ENCODE data around the gene PRRC2B. TPM values are rescaled to one million over a fixed set of nuclear protein-coding genes. Genes with fewer than 3 reads are reported as not detected.

Gene PRRC2B
- total and polyA plus RNA-seq, 2 of the 13 experiments (the other 11 are each of a cell fraction or from before 2014, with no cell fraction given), result 20.8 to 37.4 TPM

DNA sequence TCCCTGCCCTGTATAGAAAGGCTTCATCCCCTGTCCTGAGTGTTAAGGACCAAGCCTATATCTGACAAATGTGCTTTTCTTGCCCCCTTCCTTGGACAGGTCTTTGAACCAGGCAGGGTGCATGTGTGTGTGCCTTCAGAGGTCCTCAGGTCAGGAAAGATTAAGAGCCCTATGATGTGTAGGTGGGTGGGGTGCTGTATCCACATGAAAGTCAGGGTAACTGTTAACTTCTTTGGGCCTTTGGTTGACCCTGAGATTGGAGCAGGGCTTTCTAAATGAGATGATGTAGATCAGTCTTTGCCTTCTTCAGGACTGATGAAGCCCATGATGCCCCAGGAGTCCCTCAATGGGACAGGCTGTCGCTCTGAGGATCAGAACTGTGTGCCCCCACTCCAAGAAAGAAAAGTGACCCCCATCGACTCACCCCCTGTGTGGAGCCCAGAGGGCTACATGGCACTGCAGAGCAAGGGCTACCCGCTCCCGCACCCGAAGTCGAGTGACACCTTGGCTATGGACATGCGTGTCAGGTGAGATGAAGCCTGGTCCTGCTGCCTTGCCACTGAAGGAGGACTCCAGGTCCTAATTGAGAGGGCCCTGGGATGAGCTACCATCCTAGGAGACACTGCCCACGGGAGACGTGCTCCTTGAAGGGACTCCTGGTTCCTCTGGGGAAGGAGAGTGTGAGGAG, 79.5 kb downstream of the PRRC2B start:
- H3K36me3 ChIP-seq (replicated peaks in 1 of 2; ENCODE audit: control insufficient read depth in 1 of 2, insufficient read depth in 2 of 2, low read length in 2 of 2), result peaks cover 53 to 90% of the 10 kb centered on the region in 2 experiments
- no peak overlapping the region for H3K4me2 ChIP-seq (ENCODE audit: low read depth, low read length)
- H2AFZ ChIP-seq (ENCODE audit: low read length), result no peak overlapping the region
- POLR2A ChIA-PET, result no interaction called here
- FAIRE-seq (peak; percentile 21), DNase-seq (ENCODE audit: low spot score) (peak; percentile 35), ATAC-seq (peak; percentile 20; the same call in 2 of the 3 replicates)
- intact Hi-C loops (cut with micrococcal nuclease; ENCODE audit: unreplicated experiment) (no loop called here), in situ Hi-C loops (cut with HindIII; ENCODE audit: extremely low pct_ligation_motif_present, low pct_unique_long_range_greater_than_20kb) (no loop called here)
- no peak overlapping the region for H3K4me3 ChIP-seq (replicated peaks in 1 of 3; ENCODE audit: insufficient read depth in 1 of 3, low read depth in 2 of 3, low read length in 3 of 3)
- H3K27ac ChIP-seq (ENCODE audit: extremely low read length, insufficient read depth, low read length), result no peak overlapping the region
- peaks cover 36% of the 10 kb centered on the region for H4K20me1 ChIP-seq (ENCODE audit: insufficient read depth, low read length)
- no peaks in the 10 kb centered on the region for H3K9me3 ChIP-seq (ENCODE audit: low read length)
- H3K4me1 ChIP-seq (ENCODE audit: insufficient read depth, low read length), result peaks cover 15% of the 10 kb centered on the region
- 100% methylated on average over 4 of the region's 9 CpGs for WGBS (ENCODE audit: low lambda C conversion rate)
- no peak overlapping the region for H3K9ac ChIP-seq (ENCODE audit: insufficient read depth, low read depth, low read length)
- no peaks in the 10 kb centered on the region for H3K79me2 ChIP-seq (ENCODE audit: insufficient read depth, low read length)
- CTCF ChIA-PET (ENCODE audit: low intra/inter-chr PET ratio, low total read pairs), result no interaction called here
- no TSS peak for BruUV-seq (replicated peaks)
- TF ChIP-seq TFDP1 (CRISPR knock-in tag; IDR thresholded peaks at IDR 0.05; ENCODE audit: borderline replicate concordance) (no peak), NR2F6 (IDR thresholded peaks at IDR 0.05) (peak; percentile 26; the same call in 1 of the 2 replicates), NR2F6 (CRISPR knock-in tag; IDR thresholded peaks at IDR 0.05) (no peak)
- no peaks in the 10 kb centered on the region for H3K27me3 ChIP-seq (ENCODE audit: control insufficient read depth in 1 of 2, insufficient read depth in 2 of 2, low read length in 2 of 2)

DNA sequence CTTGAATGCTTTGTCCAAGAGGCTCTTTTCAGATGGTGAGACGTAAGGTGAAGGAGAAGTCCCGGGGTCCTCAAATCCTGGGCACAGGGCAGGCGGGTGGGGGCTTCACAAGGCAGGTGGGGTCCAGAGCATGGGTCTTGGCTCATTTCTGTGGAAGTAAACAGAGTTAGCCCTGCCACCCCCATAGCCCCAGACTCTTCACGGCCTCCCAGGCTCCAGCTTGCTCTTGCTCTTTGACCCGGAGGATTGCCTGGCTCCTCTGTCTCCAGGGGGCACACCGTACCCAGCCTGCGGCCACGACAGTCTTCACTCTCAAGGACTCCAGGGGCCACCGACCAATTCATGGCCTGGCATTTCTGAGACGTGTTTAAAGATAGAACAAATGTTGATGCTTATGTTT, 80.0 kb downstream of the PRRC2B start:
- BruUV-seq (replicated peaks), result no TSS peak
- H3K9me3 ChIP-seq (ENCODE audit: low read length), result no peaks in the 10 kb centered on the region
- peaks cover 56 to 91% of the 10 kb centered on the region in 2 experiments for H3K36me3 ChIP-seq (replicated peaks in 1 of 2; ENCODE audit: control insufficient read depth in 1 of 2, insufficient read depth in 2 of 2, low read length in 2 of 2)
- no peaks in the 10 kb centered on the region for H3K27me3 ChIP-seq (ENCODE audit: control insufficient read depth in 1 of 2, insufficient read depth in 2 of 2, low read length in 2 of 2)
- no peak overlapping the region for H3K4me2 ChIP-seq (ENCODE audit: low read depth, low read length)
- in situ Hi-C loops (cut with HindIII; ENCODE audit: extremely low pct_ligation_motif_present, low pct_unique_long_range_greater_than_20kb) (no loop called here), intact Hi-C loops (cut with micrococcal nuclease; ENCODE audit: unreplicated experiment) (no loop called here)
- H3K4me3 ChIP-seq (replicated peaks in 1 of 3; ENCODE audit: insufficient read depth in 1 of 3, low read depth in 2 of 3, low read length in 3 of 3), result no peak overlapping the region
- H3K79me2 ChIP-seq (ENCODE audit: insufficient read depth, low read length), result no peaks in the 10 kb centered on the region
- ATAC-seq (no peak), DNase-seq (ENCODE audit: low spot score) (no peak), FAIRE-seq (no peak)
- H3K9ac ChIP-seq (ENCODE audit: insufficient read depth, low read depth, low read length), result no peak overlapping the region
- 97% methylated on average over 9 of the region's 10 CpGs for WGBS (ENCODE audit: low lambda C conversion rate)
- no peak overlapping the region for H3K27ac ChIP-seq (ENCODE audit: extremely low read length, insufficient read depth, low read length)
- POLR2A ChIA-PET, result no interaction called here
- H2AFZ ChIP-seq (ENCODE audit: low read length), result no peak overlapping the region
- peaks cover 40% of the 10 kb centered on the region for H4K20me1 ChIP-seq (ENCODE audit: insufficient read depth, low read length)
- CTCF ChIA-PET (ENCODE audit: low intra/inter-chr PET ratio, low total read pairs), result no interaction called here
- peaks cover 15% of the 10 kb centered on the region for H3K4me1 ChIP-seq (ENCODE audit: insufficient read depth, low read length)
- TF ChIP-seq, protein P1, sequence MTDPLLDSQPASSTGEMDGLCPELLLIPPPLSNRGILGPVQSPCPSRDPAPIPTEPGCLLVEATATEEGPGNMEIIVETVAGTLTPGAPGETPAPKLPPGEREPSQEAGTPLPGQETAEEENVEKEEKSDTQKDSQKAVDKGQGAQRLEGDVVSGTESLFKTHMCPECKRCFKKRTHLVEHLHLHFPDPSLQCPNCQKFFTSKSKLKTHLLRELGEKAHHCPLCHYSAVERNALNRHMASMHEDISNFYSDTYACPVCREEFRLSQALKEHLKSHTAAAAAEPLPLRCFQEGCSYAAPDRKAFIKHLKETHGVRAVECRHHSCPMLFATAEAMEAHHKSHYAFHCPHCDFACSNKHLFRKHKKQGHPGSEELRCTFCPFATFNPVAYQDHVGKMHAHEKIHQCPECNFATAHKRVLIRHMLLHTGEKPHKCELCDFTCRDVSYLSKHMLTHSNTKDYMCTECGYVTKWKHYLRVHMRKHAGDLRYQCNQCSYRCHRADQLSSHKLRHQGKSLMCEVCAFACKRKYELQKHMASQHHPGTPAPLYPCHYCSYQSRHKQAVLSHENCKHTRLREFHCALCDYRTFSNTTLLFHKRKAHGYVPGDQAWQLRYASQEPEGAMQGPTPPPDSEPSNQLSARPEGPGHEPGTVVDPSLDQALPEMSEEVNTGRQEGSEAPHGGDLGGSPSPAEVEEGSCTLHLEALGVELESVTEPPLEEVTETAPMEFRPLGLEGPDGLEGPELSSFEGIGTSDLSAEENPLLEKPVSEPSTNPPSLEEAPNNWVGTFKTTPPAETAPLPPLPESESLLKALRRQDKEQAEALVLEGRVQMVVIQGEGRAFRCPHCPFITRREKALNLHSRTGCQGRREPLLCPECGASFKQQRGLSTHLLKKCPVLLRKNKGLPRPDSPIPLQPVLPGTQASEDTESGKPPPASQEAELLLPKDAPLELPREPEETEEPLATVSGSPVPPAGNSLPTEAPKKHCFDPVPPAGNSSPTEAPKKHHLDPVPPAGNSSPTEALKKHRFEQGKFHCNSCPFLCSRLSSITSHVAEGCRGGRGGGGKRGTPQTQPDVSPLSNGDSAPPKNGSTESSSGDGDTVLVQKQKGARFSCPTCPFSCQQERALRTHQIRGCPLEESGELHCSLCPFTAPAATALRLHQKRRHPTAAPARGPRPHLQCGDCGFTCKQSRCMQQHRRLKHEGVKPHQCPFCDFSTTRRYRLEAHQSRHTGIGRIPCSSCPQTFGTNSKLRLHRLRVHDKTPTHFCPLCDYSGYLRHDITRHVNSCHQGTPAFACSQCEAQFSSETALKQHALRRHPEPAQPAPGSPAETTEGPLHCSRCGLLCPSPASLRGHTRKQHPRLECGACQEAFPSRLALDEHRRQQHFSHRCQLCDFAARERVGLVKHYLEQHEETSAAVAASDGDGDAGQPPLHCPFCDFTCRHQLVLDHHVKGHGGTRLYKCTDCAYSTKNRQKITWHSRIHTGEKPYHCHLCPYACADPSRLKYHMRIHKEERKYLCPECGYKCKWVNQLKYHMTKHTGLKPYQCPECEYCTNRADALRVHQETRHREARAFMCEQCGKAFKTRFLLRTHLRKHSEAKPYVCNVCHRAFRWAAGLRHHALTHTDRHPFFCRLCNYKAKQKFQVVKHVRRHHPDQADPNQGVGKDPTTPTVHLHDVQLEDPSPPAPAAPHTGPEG (CRISPR knock-in tag; IDR thresholded peaks at IDR 0.05), result no peak
- no peak for TF ChIP-seq KLF15 (CRISPR knock-in tag; IDR thresholded peaks at IDR 0.05; ENCODE audit: borderline replicate concordance)
- no peak for TF ChIP-seq EP300 (IDR thresholded peaks at IDR 0.05; ENCODE audit: low read depth in 2 of 2, low read length in 2 of 2)
- no peak for TF ChIP-seq EP300 (CRISPR knock-in tag; IDR thresholded peaks at IDR 0.05; ENCODE audit: borderline replicate concordance)
- no peak for TF ChIP-seq SAP130 (CRISPR knock-in tag; IDR thresholded peaks at IDR 0.05; ENCODE audit: low read depth)
- TF ChIP-seq ZNF225 (CRISPR knock-in tag; IDR thresholded peaks at IDR 0.05), result no peak
- no peak for TF ChIP-seq ARNT2 (CRISPR knock-in tag; IDR thresholded peaks at IDR 0.05; ENCODE audit: low read depth)
- TF ChIP-seq ERF (CRISPR knock-in tag; IDR thresholded peaks at IDR 0.05), result no peak
- no peak for TF ChIP-seq NONO (IDR thresholded peaks at IDR 0.05)
- TF ChIP-seq NONO (CRISPR knock-in tag; conservative IDR thresholded peaks at IDR 0.05), result no peak
